ENCODE measurements around the gene TAL2. TPM values are rescaled to one million over a fixed set of nuclear protein-coding genes. Genes with fewer than 3 reads are reported as not detected.

Gene TAL2
- total and polyA plus RNA-seq, 10 of the 15 experiments (the other 5 are each of a cell fraction or from before 2014, with no cell fraction given): 0.16 to 0.51 (median 0.34) TPM; not detected in 1

GRCh38 chr9:105678163-105678562 lies 15.9 kb downstream of the TAL2 start:
- Histone ChIP-seq H3K27me3 (replicated peaks in 1 of 2; ENCODE audit: control insufficient read depth in 2 of 2, insufficient read depth in 2 of 2, low read length in 1 of 2) (no peaks in the 10 kb centered on the region), H2AFZ (ENCODE audit: control insufficient read depth, low read depth, low read length) (no peak overlapping the region), H3K79me2 (ENCODE audit: control insufficient read depth, insufficient read depth, low read length) (no peaks in the 10 kb centered on the region), H4K20me1 (ENCODE audit: control insufficient read depth, insufficient read depth) (no peaks in the 10 kb centered on the region), H3K4me2 (ENCODE audit: control insufficient read depth, insufficient read depth) (no peak overlapping the region), H3K9me3 (replicated peaks; ENCODE audit: control insufficient read depth, insufficient read depth, low read length) (no peaks in the 10 kb centered on the region; the same call in 2 of the 3 replicates), H3K4me3 (no peak overlapping the region), H3K9ac (ENCODE audit: control insufficient read depth, insufficient read depth, low read length) (no peak overlapping the region), H3K27ac (ENCODE audit: control insufficient read depth, insufficient read depth) (no peak overlapping the region), H3K36me3 (ENCODE audit: control insufficient read depth in 2 of 2, insufficient read depth in 2 of 2, low read length in 1 of 2) (no peaks in the 10 kb centered on the region), H3K4me1 (ENCODE audit: control insufficient read depth, insufficient read depth, low read length) (peaks cover 4% of the 10 kb centered on the region; the same call in 1 of the 2 replicates)
- POLR2A ChIA-PET: no interaction called here
- ATAC-seq: no peak
- in situ Hi-C loops (cut with MboI): no loop called here
- intact Hi-C loops (cut with micrococcal nuclease; ENCODE audit: unreplicated experiment): no loop called here
- no peak for FAIRE-seq
- TF ChIP-seq CBX5 (IDR thresholded peaks at IDR 0.05; ENCODE audit: low read depth) (no peak), NKRF (conservative IDR thresholded peaks at IDR 0.05) (no peak), SPI1 (IDR thresholded peaks at IDR 0.05; ENCODE audit: borderline replicate concordance, insufficient read depth, low read depth, low read length) (no peak), ELK1 (IDR thresholded peaks at IDR 0.05; ENCODE audit: low read depth, low read length) (no peak), MAX (IDR thresholded peaks at IDR 0.05; ENCODE audit: low read depth, low read length) (no peak), NBN (IDR thresholded peaks at IDR 0.05) (no peak), MEF2B (IDR thresholded peaks at IDR 0.05; ENCODE audit: partially characterized antibody, poor library complexity, severe bottlenecking) (no peak), E4F1 (IDR thresholded peaks at IDR 0.05; ENCODE audit: borderline replicate concordance, partially characterized antibody) (no peak), ATF3 (IDR thresholded peaks at IDR 0.05; ENCODE audit: borderline replicate concordance, extremely low read depth, low read depth, low read length) (no peak), ESRRA (IDR thresholded peaks at IDR 0.05; ENCODE audit: low read length) (no peak), RELB (IDR thresholded peaks at IDR 0.05; ENCODE audit: low read depth) (no peak), HSF1 (IDR thresholded peaks at IDR 0.05; ENCODE audit: low read depth, low read length) (no peak), POU2F2 (IDR thresholded peaks at IDR 0.05; ENCODE audit: borderline replicate concordance, low read depth, low read length) (no peak), BACH1 (IDR thresholded peaks at IDR 0.05; ENCODE audit: borderline replicate concordance) (no peak)
- DNase-seq (ENCODE audit: low read depth, low spot score): no peak
- BruUV-seq (replicated peaks): no TSS peak
- RAD21 ChIA-PET (ENCODE audit: unreplicated experiment): no interaction called here
- CTCF ChIA-PET: interaction anchor here (1.1 to 1.3 kb wide), 3 partner anchors 16 to 40 kb away, joined by 3 to 4 read pairs (median 4); partner anchors contain the start of gene TMEM38B
- 36% methylated on average over 1 of the region's 1 CpG for WGBS (ENCODE audit: insufficient coverage, insufficient replicate concordance, low lambda C conversion rate, missing lambda C conversion rate)
- SMC1A ChIA-PET (ENCODE audit: uncharacterized antibody, unreplicated experiment): interaction anchor here (1.3 kb wide), 1 partner anchor 9 kb away, joined by 3 read pairs; no protein-coding TSS in a partner anchor
